Stimulated activated naive CD4-positive, alpha-beta T cell treated with Interleukin-2 at 50 U/mL for 16 hours (primary cell): Measurements from ENCODE around the gene PIP4K2C.
A peak's percentile ranks its signal among the peaks of the same experiment; 100 is the strongest.
"Not testable (repeated sequence)": the region's sequence is repeated elsewhere in the genome, so short reads cannot be mapped to it uniquely, and the experiment has no call there.

Experiments used
- DNase-seq: peaks from one replicate; lab custom pipeline; 2025; lab: John Stamatoyannopoulos, UW

PIP4K2C gene

DNA sequence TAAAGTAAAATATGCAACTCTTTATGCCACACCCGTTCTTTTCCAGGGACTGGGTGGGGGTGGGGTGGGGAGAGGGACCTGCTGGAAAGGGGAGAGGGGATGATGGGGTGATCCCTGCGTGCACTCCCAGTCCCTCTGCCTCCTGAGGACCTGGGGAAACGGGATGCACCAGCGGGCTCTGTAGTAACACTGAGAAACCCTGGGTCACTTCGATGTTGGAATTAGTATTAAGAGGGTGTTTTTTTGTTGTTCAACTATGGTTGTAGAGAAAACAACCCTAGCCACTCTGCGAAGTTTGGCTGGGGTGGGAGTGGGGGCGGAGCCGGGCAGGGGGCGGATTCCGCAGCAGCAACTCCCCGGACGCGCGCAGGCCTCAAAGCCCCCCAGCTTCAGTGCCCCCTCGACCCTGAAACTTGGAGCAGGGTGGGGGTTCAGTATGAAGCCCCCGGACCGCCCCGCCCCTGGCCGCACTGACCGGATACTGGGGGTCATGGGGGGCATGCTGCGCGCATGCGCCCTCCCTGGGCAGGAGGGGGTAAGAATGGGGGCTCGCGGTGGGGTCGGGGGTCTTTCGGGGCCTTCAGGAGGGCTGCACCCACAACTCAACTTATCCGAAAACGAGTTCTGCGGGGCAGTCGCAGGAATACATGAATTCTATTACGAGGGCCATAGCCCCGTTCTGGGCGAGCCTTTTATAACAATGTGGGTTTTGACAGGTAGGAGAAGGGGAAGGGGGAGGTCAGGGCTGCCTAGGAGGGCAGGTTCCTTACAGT, 19.0 kb downstream of the PIP4K2C start:
- no peak for DNase-seq

DNA sequence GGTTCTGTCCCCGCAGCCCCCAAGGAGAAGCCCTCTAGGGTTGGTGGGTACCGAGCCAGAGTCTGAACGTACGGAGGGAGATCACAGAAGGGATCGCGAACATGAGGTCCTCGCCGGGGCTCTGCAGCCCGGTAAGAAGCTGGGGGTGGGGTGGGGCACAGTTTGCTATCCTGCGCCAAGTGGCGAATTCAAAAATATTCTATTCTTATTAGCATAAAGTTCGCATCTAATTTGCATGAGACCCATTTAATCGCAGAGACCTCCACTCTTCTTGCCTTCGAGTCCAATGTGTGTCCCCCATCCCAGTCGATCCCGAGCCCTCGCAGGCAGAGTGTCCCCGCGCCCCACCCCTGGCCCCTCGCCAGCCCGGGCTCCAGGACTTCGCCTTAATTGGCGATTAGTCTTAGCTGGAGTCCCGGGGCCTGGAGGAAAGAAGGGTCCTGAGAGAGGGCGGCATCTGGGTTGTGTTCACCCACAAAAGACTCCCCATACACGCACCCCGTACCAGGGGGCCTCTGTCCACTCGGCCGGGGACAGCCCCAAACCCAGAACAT, 19.6 kb downstream of the PIP4K2C start:
- DNase-seq: no peak

DNA sequence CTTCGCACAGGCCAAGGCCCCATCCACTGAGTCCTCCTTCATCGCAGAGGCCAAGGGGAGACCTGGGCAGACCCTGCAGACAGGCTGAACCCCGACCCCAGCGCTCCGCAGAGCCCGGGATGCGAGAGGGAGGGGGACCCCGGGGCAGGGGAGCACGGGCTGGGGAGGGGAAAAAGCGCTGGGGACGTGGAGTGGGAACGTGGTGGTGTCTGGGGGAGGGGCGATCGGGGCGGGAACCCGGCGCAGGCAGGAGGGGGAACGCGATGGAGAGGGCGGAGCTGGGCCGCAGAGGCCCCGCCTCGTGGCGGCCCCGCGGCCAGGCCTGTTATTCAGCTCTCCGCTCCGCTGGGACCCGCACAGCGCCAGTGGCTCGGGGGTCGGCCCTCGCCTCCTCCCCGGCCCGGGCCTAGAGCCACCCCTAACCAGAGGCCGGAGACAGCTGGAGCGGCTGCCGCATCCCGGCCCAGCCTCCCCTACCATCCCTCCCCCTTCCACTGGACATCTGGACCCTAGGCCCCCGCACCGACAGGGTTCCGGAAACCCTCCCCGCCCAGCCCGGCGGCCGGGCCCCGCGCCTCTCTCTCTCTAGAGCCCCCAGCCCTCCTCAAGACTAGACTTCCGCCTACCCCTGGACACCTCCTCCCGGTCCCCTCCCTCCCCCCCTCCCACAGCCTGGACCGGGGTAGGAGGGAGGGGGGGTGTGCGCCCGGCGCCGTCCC, 20.3 kb downstream of the PIP4K2C start, which contains the start of gene ARHGEF25:
Gene ARHGEF25, plus strand, starts transcription at position 328 of the 719 bp plus-strand sequence. CDS start 460 bp downstream, outside the sequence.
- peak; percentile 42 for DNase-seq

DNA sequence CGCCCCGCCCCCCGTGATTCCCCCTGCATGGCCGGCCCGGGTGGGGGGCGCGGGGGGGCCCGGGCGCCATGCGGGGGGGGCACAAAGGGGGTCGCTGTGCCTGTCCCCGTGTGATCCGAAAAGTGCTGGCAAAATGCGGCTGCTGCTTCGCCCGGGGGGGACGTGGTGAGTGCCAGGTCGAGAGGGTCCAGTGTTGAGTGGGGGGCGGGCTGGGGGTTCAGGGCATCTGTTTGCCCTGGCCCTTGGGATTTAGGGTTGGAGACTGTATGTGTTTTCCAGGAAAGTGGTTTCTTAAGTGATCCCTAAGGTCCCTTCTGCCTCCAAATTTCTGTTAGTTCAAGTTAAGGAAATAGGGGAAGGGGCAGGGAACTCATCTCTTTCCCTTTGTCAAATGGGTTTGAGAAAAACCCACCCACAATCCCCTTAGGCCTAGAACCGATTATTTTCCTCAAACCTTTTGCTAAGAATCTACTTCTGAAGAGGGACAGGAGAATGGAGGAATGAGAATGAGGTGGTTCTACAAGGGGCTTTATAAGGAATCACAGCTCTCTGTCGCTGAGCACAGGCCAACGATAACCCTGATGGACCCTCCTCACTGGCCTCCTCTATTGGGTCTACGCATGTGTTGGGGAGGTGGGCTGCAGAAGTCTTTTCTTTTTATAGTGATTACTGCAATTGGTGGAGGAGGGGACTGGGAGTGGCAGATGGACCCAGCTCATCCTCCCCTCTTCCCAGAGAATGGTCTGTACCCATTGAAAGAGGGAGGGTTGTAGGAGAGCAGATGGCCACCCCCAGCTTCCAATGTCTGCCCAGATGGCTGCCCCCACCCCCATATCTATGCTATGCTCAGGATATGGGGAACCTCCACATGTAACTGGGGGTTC, 21.1 kb downstream of the PIP4K2C start:
- DNase-seq: no peak

DNA sequence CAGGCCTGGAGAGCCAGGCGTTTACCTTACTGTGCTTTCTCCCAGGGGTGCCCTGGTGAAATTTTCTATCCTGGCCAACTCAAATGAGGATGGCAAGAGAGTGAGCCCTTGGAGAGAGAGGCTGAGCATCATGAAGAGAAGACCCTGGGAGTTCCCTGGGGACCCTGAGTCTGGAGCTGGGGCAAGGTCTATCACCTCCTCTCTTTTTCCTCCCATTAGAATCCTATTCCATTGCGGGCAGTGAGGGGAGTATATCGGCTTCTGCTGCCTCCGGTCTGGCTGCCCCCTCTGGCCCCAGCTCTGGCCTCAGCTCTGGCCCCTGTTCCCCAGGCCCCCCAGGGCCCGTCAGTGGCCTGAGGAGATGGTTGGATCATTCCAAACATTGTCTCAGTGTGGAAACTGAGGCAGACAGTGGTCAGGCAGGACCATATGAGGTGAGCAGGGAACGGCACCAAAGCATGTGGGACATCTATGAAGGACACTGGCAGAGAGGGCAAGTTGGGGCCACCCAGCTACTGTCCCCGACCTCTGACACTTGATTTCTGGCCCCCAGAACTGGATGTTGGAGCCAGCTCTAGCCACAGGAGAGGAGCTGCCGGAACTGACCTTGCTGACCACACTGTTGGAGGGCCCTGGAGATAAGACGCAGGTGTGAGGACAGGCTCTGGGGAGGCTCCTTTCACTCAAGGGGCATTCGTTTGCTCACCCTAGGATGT, 21.9 kb downstream of the PIP4K2C start:
- no peak for DNase-seq

DNA sequence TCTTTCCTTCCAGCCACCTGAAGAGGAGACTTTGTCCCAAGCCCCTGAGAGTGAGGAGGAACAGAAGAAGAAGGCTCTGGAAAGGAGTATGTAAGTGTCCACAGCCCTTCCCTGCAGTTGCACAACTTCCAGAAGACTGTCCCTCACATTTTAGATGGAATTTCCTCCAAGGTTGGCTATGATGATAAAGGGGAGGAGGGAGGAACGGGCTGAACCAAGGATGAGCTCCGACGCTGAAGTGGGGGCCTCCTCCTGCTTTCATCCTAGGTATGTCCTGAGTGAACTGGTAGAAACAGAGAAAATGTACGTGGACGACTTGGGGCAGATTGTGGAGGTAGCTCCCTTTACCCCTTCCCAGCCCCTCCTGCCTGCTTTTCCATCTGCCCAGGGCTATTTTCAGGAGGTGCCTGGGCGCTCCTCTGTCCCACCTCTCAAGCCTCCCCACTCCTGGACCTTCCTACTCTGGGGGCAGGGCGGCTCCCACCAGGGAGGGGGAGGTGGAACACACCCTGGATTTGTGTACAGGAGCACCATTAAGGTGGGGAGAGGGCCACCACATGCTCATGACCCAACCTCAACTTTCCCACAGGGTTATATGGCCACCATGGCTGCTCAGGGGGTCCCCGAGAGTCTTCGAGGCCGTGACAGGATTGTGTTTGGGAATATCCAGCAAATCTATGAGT, 22.6 kb downstream of the PIP4K2C start:
- no peak for DNase-seq

DNA sequence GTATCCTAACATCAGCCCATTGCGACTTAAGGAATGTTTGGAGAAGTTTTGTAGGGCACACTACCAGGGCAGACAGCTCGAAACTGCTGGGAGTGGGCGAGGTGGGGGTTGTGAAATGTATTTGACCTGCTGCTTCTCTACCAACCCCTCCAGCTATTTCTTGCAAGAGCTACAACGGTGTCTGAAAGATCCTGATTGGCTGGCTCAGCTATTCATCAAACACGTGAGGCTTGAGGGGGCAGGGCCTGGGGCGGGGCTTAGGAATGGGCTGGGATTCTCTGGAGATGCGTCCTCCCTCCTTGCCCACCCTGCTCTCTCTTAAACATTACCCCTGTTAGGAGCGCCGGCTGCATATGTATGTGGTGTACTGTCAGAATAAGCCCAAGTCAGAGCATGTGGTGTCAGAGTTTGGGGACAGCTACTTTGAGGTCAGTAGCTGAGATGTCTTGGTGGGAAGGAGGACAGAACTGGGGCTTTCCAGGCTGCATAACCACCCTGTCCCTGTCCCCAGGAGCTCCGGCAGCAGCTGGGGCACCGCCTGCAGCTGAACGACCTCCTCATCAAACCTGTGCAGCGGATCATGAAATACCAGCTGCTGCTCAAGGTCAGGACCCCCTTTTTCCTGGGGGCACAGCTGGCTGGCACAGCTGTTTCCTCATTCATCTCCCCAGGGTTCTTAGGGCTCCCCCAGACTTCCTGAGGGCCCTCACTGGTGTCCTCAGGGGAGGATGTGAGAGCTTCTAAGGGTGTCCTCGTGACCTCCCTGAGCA, 23.4 kb downstream of the PIP4K2C start:
- DNase-seq: no peak

DNA sequence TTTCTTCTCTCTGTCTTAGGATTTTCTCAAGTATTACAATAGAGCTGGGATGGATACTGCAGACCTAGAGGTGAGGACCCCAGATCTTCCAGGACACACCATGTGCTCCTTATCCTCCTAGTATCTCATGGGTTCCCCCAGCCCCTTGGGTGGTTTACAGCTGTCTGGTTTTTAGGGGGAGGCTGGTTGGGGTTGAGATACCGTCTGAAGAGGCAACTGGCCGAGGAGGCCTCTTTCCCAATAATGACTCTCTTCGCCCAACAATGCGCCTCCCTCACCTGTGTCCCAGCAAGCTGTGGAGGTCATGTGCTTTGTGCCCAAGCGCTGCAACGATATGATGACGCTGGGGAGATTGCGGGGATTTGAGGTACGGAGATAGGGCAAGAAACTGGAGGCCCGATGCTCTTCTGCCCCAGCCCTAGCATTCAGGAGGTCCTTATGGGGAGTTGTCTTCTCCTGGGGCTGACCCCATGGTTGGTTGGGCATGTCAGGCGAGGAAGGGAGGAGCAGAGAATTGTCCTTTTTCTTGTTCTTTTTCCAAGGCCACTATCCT, 24.0 kb downstream of the PIP4K2C start:
- no peak for DNase-seq

DNA sequence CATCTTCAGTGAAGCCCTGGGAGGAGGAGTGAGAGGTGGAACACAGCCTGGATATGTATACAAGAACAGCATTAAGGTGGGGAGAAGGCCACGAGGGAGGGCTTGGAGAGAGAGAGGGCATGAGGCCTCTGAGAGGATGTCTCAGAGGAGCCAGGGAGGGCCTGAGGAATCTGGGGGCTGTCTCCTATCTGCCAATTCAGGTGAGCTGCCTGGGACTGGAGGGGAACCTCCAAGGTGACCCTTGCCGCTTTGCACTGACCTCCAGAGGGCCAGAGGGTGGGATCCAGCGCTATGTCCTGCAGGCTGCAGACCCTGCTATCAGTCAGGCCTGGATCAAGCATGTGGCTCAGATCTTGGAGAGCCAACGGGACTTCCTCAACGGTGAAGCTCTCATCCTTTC, 24.6 kb downstream of the PIP4K2C start:
- DNase-seq: no peak

DNA sequence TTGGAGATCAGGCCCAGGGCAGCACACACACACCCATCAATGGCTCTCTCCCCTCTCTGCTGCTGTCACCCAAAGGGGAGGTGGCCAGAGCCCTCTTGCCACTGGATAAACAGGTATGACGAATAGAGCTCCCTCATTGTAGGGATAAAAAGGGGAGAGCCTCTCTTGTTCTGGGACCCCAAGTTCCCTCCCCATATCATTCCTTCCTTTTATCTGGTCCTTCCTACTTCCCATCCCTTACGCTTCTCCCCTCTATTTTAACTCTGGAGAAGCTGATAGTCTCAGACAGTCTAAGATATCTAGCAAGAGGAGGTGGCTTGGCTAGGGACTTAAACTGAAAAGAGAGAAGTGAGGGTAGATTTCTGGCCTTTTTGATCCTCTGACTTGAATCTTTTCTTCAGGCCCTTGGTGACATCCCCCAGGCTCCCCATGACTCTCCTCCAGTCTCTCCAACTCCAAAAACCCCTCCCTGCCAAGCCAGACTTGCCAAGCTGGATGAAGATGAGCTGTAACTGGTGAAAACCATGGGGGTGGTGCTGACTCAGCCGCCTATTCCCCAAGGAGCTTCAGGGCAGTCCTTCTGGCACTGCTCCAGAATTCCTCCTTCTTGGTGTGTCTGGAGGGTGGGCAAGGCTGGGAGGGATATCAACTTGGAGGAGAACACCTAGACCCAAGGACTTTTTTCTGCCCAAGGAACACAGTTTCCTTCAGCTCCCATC, 25.6 kb downstream of the PIP4K2C start:
- no peak for DNase-seq

DNA sequence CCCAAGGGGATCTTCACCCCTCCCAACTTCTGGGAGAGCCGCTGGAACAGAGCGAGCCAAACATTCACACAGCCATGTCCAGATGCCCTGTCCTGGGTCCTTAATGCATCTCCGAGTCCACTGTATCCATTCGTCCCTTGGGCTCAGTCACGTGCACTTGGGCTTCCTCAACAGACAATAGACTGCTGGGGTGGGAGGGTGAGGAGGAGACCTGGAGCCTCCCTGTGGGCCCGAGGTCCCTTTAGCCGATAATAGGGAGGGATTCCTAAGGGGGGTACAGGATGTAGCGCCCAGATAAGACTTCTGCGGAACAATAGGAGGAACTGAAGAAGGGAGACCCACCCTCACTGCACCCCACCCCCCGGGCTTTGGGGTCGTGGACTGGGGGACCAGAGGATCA, 26.9 kb downstream of the PIP4K2C start:
- no peak for DNase-seq

DNA sequence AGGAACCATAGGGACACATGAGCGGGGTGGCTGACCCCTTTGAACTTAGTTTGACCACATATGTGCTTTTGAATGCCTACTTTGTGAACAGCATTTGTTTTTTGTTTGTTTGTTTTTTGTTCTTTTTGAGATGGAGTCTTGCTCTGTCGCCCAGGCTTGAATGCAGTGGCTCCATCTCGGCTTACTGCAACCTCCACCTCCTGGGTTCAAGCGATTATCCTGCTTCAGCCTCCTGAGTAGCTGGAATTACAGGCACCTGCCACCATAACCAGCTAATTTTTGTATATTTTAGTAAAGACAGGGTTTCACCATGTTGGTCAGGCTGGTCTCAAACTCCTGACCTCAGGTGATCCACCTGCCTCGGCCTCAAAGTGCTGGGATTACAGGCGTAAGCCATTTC, 27.4 kb downstream of the PIP4K2C start:
- DNase-seq: not testable (repeated sequence)

DNA sequence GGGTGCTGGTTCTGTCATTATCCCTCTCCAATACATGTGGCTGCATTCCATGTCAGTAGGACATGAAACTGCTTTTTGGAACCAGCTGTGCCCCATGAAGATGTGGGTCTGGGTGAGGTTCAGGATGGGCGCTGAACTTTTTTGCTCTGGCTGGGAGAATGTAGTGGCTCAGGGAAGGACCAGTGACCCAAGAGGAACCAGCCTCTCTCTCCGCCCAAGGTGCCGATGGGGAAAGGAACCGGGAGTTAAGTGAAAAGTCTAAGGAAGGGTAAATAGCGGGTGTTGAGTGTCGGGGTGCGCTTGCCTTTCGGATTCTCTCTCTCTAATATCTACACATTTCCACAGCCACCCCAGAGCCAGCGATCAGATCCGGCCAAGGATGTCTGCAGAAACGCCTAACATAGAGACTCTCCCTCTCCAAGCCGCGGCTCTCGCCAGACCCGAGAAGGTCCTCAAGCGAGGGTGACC, 28.0 kb downstream of the PIP4K2C start:
- DNase-seq: no peak

DNA sequence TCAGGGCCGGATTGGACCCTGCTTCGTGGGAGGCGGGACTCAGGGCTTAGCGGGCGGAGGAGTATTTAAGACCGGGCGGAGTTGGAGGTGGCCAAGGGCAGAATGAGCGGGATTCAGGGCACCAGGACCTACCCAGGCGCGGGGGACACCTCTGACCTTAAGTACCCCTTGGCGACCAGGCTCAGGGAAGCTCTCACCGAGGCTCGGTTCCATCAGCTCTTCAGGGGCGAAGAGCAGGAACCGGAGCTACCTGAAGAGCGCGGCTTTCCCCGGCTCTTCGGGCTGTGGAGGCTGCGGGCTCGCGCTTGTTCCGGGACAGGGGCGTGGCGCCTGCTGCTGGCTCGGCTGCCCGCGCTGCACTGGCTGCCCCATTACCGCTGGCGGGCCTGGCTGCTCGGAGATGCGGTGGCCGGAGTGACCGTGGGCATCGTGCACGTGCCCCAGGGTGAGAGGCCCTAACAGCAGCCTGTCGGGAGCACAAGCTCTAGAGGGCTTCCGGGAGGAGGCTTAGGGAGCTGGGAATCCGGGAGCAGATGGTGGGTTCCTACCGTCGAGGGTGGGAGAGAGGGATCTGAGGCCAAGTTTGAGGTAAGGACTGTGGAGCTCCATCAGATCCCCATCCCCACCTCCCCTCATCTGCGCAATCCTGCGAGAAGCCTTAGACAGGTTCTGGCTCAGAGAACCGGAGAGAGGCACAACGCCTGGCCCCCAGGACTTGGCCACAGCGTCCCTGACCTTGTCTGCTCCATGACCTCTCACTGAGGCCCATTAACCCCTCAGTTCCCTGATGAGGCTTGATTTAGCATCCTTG, 28.6 kb downstream of the PIP4K2C start:
- DNase-seq: no peak

DNA sequence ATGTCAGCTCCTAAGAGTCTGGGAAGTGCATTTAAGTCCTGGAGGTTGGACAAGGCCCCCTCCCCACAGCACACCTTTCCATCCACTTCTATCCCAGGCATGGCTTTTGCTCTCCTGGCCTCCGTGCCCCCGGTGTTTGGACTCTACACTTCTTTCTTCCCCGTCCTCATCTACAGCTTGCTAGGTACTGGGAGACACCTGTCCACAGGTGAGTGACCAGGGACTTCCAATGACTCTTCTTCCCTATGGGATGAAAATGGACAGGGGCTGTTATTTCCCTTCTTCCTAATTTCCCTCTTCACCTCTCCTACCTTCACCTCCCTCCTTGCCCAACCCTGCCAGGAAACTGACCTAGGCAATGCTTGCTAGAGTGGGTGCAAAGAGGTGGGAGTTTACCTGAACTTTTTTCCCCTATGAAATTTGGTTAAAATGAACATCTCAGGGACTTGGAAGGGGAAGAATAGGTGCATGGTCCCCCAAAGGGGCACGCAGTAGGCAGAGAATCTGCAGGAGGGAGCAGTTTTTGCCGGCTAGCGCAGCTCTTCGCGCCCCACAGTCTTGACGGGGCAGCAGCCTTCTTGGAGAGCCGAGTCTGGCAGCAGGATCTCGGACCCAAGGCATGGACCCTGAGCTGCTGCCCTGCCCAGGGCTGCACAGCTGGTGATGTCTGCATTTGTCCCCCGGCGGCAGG, 29.4 kb downstream of the PIP4K2C start:
- DNase-seq: no peak

DNA sequence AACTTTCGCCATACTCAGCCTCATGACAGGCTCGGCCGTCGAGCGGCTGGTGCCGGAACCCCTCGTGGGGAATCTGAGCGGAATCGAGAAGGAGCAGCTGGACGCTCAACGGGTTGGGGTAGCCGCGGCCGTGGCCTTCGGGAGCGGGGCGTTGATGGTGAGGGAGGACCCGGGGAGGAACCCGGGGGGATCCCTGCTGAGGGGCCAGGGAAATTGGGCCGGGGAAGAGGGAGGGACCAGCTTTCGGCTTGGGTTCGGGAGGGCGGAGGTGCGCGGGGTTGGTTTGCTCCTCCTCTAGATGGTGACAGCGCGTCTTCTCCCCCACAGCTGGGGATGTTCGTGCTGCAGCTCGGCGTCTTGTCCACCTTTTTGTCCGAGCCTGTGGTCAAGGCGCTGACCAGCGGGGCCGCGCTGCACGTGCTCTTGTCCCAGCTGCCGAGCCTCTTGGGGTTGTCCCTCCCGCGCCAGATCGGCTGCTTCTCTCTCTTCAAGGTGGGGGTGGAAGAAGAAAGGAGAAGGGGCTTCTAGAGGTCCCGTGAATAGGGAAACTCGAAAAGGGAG, 30.0 kb downstream of the PIP4K2C start:
- peak; percentile 8 for DNase-seq
